Mammary epithelial cell (primary cell): ENCODE measurements around the gene TNXB.
"Not testable (repeated sequence)": the region's sequence is repeated elsewhere in the genome, so short reads cannot be mapped to it uniquely, and the experiment has no call there.

Experiments used
- CTCF ChIP-seq, 2 donors: IDR thresholded peaks in 1 of 2; conservative IDR thresholded peaks in 1 of 2; 2 replicates each; pipeline ENCODE4 v1.5.1; 2011 to 2012; ENCODE audit warnings: inconsistent platforms in 2 of 2, low read length in 2 of 2, mild to moderate bottlenecking in 2 of 2, control low read depth in 1 of 2, low read depth in 1 of 2; ENCODE audit not compliant: insufficient read depth in 1 of 2; ENCODE audit errors: extremely low read depth in 1 of 2
- EZH2 ChIP-seq: IDR thresholded peaks from 2 replicates; pipeline ENCODE4 v1.6.1; 2012; ENCODE audit warnings: low read length, inconsistent platforms, borderline replicate concordance

- TF ChIP-seq CTCF (conservative IDR thresholded peaks at IDR 0.05 in 1 of 2, IDR thresholded peaks at IDR 0.05 in 1 of 2; ENCODE audit: extremely low read depth in 1 of 2, insufficient read depth in 1 of 2, low read depth in 1 of 2, low read length in 2 of 2); EZH2: not testable (repeated sequence)
These were observed 101.1 kb downstream of the TNXB start for GRCh38 chr6:32008037-32008436.
